Activated CD4-positive, alpha-beta T cell treated with anti-CD3 and anti-CD28 coated beads for 24 hours (primary cell): ENCODE data around the gene GPBAR1.

ENCODE experiments used
- DNase-seq, 2 donors: peaks; one replicate each; pipeline ENCODE4 v3.0.0-alpha.2; 2020; ENCODE audit warnings: low read depth in 2 of 2

Gene GPBAR1

DNA sequence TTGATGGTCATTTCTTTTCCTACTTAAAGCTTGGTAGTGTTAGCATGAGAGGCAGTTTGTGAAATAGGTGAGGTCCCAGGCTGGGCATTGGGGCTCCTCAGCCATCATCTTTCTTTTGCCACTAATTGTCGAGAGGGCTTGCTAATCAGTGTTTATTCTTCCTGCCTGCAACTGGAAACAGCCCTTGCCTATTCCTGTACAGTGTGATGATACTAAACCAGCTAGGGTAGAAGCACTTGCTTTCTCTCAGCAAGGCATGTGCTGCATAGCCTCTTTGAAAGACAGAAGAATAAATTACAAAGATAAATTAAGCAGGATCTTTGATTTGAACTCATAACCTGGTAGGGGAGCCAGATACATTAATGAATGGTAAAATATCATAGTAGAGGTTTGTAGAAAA, 16.6 kb upstream of the GPBAR1 start:
- no peak for DNase-seq

GRCh38 chr2:218244665-218245064, 16.1 kb upstream of the GPBAR1 start:
- no peak for DNase-seq

- no peak for DNase-seq
Measured at GRCh38 chr2:218245214-218245613, 15.6 kb upstream of the GPBAR1 start.

DNA sequence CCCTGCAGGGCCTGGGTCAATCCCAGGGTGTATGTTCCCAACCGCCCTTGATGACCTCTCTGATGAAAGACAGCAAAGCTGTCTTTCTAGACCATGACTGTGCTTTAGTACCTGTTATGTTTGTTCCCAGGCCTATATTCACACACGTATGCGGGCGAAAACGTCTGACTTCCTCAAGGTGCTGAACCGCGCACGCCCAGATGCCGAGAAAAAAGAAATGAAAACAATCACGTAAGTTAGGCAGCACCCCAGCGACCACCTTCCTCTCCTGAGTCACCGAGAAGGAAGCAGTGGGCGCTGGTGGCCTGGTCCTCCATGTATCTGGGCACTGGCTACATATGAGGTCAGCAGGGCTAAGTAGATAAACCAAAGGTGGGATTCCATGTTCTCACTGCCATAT, 11.1 kb upstream of the GPBAR1 start:
- DNase-seq: no peak

GRCh38 chr2:218252509-218253231, 8.1 kb upstream of the GPBAR1 start:
- no peak for DNase-seq

DNA sequence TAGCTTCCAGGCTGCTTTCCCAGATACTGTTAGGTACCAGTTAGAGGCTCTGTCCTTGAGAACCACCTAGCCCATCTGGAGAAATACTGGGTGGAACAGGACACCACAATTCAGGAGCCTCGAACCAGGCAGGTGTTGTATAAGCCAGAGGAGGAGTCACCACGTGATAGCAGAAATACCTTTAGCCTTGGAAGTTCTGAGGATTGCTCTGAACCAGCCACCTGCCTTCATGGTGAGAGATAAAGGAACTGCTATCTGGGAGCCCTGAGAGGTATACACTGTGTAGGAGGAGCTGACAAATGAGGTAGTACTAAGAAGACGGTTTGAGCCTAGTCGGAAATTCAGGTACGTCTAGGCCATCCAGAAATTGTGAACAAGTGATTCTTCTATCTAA, 7.6 kb upstream of the GPBAR1 start:
- no peak for DNase-seq

DNA sequence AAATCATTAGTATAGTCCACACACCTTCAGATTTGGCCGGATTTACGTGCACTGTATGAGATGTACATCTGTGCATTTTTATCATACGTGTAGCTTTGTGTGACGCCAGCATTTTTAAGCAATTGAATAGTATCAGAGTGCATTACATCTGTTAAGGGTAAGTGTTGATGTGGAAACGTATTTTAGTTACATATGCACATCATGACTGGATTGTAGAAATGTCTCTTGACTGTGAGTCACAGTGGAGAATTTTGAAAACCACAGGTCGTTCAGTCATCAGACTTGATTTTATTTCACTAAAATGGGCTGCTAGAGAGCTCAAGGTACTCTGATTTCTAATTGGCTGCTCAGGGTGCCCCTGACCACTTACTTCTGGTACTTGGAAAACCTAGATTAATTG, 5.4 kb upstream of the GPBAR1 start:
- no peak for DNase-seq

DNA sequence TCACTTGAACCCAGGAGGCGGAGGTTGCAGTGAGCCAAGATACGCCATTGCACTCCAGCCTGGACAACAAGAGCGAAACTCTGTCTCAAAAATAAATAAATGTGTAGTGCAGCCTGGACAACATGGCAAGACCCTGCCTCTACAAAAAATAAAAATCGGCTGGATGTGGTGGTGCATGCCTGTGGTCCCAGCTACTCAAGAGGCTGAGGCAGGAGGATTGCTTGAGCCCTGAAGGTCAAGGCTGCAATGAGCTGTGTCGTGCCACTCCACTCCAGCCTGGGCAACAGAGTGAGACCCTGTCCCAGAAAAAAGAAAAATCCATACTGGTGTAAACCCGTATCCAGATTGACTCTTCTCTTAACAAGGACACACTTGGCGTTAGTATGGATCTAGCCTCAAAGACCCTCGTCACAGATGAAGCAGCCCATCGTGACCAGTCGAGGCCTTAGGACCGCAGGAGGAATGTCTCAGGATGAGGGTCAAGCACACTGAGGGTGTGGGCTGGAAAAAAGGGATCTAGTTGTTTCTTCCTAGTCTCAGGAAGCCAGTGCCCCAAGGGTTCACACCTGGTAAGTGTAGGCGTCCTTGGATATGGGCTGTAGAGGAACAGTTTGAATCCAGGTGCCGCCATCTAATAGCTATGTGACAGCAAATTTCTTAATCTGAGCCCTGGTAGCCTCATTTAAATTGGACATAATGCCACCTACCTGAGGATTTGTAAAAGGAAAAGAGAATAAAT, 4.0 kb upstream of the GPBAR1 start:
- DNase-seq: no peak

- peak; percentile 54 to 57 for DNase-seq
Measured at GRCh38 chr2:218257390-218257981, 3.3 kb upstream of the GPBAR1 start.

GRCh38 chr2:218259099-218259961, 1.5 kb upstream of the GPBAR1 start:
- no peak for DNase-seq

- DNase-seq: no peak
Measured at GRCh38 chr2:218260166-218260565, 649 bp upstream of the GPBAR1 start.

GRCh38 chr2:218261423-218262236, 815 bp downstream of the GPBAR1 start:
- no peak for DNase-seq

DNA sequence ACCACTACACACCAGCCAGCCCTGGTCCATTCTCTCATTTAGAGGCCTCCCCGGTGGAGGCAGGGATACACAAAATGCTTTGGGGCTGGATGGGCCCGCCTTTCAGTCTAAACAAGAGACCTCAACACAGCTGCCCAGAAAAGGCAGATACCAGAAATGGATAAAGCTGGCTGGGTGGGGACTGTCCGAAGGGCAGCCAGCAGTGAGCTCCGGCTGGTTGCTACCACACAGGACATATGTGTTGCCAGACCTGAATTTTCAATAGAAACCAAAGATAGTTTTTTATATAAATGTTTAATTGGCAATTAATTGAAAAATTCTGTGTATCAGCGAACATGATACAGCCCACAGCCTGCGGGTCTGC, 1.4 kb downstream of the GPBAR1 start:
- DNase-seq: no peak

- DNase-seq: no peak
Measured at GRCh38 chr2:218262631-218263586, 2.1 kb downstream of the GPBAR1 start.

GRCh38 chr2:218263817-218264641, 3.2 kb downstream of the GPBAR1 start:
- no peak for DNase-seq

DNA sequence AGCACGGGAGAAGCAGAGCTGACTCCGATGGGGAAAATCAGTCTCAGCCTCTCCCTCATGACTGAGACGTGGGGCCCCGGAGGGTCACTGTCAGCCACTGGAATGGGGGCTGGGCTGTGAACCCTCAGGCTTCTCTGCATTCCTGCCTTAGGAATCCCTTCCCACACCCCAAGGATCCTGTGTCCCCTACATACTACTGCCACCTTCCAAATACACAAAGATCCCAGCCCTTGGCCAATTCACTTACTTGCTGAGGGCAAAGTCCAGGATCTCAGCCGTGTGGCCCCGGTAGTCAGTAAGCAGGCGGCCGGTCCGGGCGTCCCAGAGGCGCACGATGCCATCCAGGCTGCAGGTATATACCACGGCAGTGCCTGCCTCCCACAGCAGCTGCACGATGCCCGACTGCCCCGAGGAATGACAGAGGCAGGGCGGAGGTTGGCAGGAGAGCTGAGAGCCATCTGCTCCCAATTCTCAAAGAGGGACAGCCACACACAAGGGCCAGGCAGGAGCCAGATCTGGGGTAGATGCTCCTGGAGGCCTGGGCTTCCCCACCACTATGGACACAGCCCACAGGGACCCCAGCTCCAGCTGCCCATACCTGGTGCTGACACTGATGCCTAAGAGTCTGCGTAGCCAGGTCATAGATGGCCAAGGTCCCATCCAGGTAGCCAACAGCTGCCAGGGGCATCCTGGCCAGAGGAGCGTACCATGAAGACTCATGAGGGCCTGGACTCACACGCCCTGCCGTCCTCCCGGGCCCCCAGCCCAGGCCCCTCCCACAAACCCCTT, 4.2 kb downstream of the GPBAR1 start:
- DNase-seq: no peak

GRCh38 chr2:218265626-218266025, 4.8 kb downstream of the GPBAR1 start:
- DNase-seq: no peak

GRCh38 chr2:218266316-218266979, 5.6 kb downstream of the GPBAR1 start:
- no peak for DNase-seq
